SK-N-SH treated with all-trans-retinoic acid at 6 μM for 48 hours (cell line): ENCODE results near the gene ELFN2.

Source experiments
- ATAC-seq: fragments of 200-7000 bp; cut with Tn5 transposase; 3 replicates; pipeline ENCODE4 v1.9.1; 2020; ENCODE audit warnings: mild to moderate bottlenecking, moderate library complexity
- BACH2 ChIP-seq: fragments of 250-450 bp; sonication (Bioruptor Pico); IDR thresholded peaks from 2 replicates; pipeline ENCODE4 v1.9.0; 2021; ENCODE audit warnings: mild to moderate bottlenecking, borderline replicate concordance
- CSDC2 ChIP-seq: fragments of 250-450 bp; sonication (Bioruptor Pico); IDR thresholded peaks from 2 replicates; pipeline ENCODE4 v1.5.0; 2020; ENCODE audit warnings: mild to moderate bottlenecking, moderate library complexity
- GLIS3 ChIP-seq: fragments of 250-450 bp; sonication (Bioruptor Pico); IDR thresholded peaks from 2 replicates; pipeline ENCODE4 v1.5.0; 2020; ENCODE audit warnings: mild to moderate bottlenecking, moderate library complexity
- ISL1 ChIP-seq: fragments of 250-450 bp; sonication (Bioruptor Pico); IDR thresholded peaks from 2 replicates; pipeline ENCODE4 v2.1.2; 2022; ENCODE audit warnings: mild to moderate bottlenecking, moderate library complexity
- OSR1 ChIP-seq: fragments of 250-450 bp; sonication (Bioruptor Pico); IDR thresholded peaks from 2 replicates; pipeline ENCODE4 v1.8.0; 2022; ENCODE audit warnings: moderate library complexity, mild to moderate bottlenecking, inconsistent platforms
- POU6F1 ChIP-seq: fragments of 250-450 bp; sonication (Bioruptor Pico); IDR thresholded peaks from 2 replicates; pipeline ENCODE4 v1.8.0; 2021; ENCODE audit warnings: low read depth, mild to moderate bottlenecking, moderate library complexity, borderline replicate concordance
- RARB ChIP-seq: fragments of 250-450 bp; sonication (Bioruptor Pico); IDR thresholded peaks from 2 replicates; pipeline ENCODE4 v1.8.0; 2021; ENCODE audit warnings: mild to moderate bottlenecking, moderate library complexity
- SNAI2 ChIP-seq: fragments of 250-450 bp; sonication (Bioruptor Pico); IDR thresholded peaks from 2 replicates; pipeline ENCODE4 v1.5.0; 2020; ENCODE audit warnings: mild to moderate bottlenecking, moderate library complexity
- TCF4 ChIP-seq: fragments of 250-450 bp; sonication (Bioruptor Pico); IDR thresholded peaks from 2 replicates; pipeline ENCODE4 v1.8.0; 2021; ENCODE audit warnings: mild to moderate bottlenecking, moderate library complexity, borderline replicate concordance
- TOX ChIP-seq: fragments of 250-450 bp; sonication (Bioruptor Pico); IDR thresholded peaks from 2 replicates; pipeline ENCODE4 v1.8.0; 2021; ENCODE audit warnings: mild to moderate bottlenecking, moderate library complexity, borderline replicate concordance
- TSHZ2 ChIP-seq: fragments of 250-450 bp; sonication (Bioruptor Pico); IDR thresholded peaks from 2 replicates; pipeline ENCODE4 v1.5.0; 2020; ENCODE audit warnings: mild to moderate bottlenecking, moderate library complexity
- ZFP3 ChIP-seq: fragments of 250-450 bp; sonication (Bioruptor Pico); IDR thresholded peaks from 2 replicates; pipeline ENCODE4 v1.5.0; 2020; ENCODE audit warnings: mild to moderate bottlenecking, moderate library complexity
- ZFP30 ChIP-seq: fragments of 450-650 bp; formaldehyde crosslinking; IDR thresholded peaks from 2 replicates; pipeline ENCODE4 v1.5.0; 2022; ENCODE audit warnings: mild to moderate bottlenecking, moderate library complexity
- ZNF565 ChIP-seq: fragments of 450-650 bp; formaldehyde crosslinking; conservative IDR thresholded peaks from 2 replicates; pipeline ENCODE4 v1.5.0; 2020; ENCODE audit warnings: low read depth, mild to moderate bottlenecking, moderate library complexity
- ZNF70 ChIP-seq: fragments of 450-650 bp; formaldehyde crosslinking; IDR thresholded peaks from 2 replicates; pipeline ENCODE4 v1.5.0; 2020; ENCODE audit warnings: mild to moderate bottlenecking, moderate library complexity
- ZNF8 ChIP-seq: fragments of 450-650 bp; formaldehyde crosslinking; IDR thresholded peaks from 2 replicates; pipeline ENCODE4 v1.5.0; 2020; ENCODE audit warnings: mild to moderate bottlenecking, moderate library complexity
- TF ChIP-seq, protein P1 (sequence below): fragments of 250-450 bp; sonication (Bioruptor Pico); IDR thresholded peaks from 2 replicates; pipeline ENCODE4 v1.8.0; 2020; ENCODE audit warnings: mild to moderate bottlenecking, moderate library complexity, borderline replicate concordance
- TF ChIP-seq, protein P2 (sequence below): fragments of 250-450 bp; sonication (Bioruptor Pico); IDR thresholded peaks from 2 replicates; pipeline ENCODE4 v1.5.1; 2020; ENCODE audit warnings: low read depth, mild to moderate bottlenecking, moderate library complexity

ELFN2 gene

GRCh38 chr22:37354670-37355069 is 72.6 kb downstream of the ELFN2 start:
- no peak for ATAC-seq
- TF ChIP-seq ZNF70 (CRISPR knock-in tag), result no peak
- no peak for TF ChIP-seq ZNF8 (CRISPR knock-in tag)
- no peak for TF ChIP-seq OSR1
- no peak for TF ChIP-seq ISL1
- no peak for TF ChIP-seq TSHZ2 (CRISPR knock-in tag)
- TF ChIP-seq RARB (CRISPR knock-in tag), result no peak
- TF ChIP-seq POU6F1 (CRISPR knock-in tag), result no peak
- no peak for TF ChIP-seq TOX
- TF ChIP-seq, protein P1, sequence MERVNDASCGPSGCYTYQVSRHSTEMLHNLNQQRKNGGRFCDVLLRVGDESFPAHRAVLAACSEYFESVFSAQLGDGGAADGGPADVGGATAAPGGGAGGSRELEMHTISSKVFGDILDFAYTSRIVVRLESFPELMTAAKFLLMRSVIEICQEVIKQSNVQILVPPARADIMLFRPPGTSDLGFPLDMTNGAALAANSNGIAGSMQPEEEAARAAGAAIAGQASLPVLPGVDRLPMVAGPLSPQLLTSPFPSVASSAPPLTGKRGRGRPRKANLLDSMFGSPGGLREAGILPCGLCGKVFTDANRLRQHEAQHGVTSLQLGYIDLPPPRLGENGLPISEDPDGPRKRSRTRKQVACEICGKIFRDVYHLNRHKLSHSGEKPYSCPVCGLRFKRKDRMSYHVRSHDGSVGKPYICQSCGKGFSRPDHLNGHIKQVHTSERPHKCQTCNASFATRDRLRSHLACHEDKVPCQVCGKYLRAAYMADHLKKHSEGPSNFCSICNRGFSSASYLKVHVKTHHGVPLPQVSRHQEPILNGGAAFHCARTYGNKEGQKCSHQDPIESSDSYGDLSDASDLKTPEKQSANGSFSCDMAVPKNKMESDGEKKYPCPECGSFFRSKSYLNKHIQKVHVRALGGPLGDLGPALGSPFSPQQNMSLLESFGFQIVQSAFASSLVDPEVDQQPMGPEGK (CRISPR knock-in tag), result no peak
- no peak for TF ChIP-seq GLIS3 (CRISPR knock-in tag)
- TF ChIP-seq ZFP3 (CRISPR knock-in tag), result no peak

DNA sequence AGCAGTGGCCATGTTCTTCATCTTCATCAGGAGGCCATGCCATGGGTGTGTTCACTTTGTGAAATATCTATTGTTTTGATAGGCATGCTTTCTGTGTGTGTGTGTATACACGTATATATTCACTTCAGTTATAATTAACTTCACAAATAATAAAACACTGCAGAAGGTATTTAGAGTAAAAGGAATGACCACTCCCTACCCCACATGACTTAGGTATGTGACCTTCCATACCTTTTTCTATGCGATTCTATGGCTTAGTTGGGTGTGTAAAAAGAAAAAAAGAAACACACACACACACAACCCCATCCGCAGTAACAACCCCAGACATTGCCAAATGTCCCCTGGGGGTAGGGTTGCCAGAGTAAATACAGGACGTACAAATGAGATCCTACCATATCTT is 73.0 kb downstream of the ELFN2 start:
- TF ChIP-seq POU6F1 (CRISPR knock-in tag) (no peak), TSHZ2 (CRISPR knock-in tag) (no peak), TOX (no peak), ZNF70 (CRISPR knock-in tag) (no peak)
- TF ChIP-seq, protein P1 (CRISPR knock-in tag), result no peak
- no peak for ATAC-seq

DNA sequence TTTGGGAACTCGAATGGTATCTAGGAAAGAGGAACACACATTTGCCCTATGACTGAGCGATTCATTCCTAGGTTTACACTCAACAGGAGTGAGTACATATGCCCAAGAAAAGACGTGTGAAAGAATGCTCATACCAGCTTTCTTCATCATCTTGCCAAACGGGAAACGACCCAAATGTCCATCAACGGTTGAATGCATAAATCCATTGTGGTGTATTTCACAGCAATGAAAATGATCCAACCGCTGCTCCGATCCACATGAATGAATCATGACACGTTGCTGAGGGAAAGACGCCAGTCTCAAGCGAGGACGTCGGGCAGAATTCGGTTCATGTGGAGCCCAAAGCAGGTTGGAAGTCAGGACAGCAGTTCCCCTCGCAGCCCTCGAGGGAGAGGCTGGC is 73.4 kb downstream of the ELFN2 start:
- TF ChIP-seq ISL1, result no peak
- TF ChIP-seq TCF4 (CRISPR knock-in tag), result no peak
- TF ChIP-seq ZNF70 (CRISPR knock-in tag), result no peak
- no peak for TF ChIP-seq ZNF565 (CRISPR knock-in tag)
- TF ChIP-seq, protein P2, sequence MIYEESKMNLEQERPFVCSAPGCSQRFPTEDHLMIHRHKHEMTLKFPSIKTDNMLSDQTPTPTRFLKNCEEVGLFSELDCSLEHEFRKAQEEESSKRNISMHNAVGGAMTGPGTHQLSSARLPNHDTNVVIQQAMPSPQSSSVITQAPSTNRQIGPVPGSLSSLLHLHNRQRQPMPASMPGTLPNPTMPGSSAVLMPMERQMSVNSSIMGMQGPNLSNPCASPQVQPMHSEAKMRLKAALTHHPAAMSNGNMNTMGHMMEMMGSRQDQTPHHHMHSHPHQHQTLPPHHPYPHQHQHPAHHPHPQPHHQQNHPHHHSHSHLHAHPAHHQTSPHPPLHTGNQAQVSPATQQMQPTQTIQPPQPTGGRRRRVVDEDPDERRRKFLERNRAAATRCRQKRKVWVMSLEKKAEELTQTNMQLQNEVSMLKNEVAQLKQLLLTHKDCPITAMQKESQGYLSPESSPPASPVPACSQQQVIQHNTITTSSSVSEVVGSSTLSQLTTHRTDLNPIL, result no peak
- TF ChIP-seq TOX, result no peak
- TF ChIP-seq CSDC2 (CRISPR knock-in tag), result no peak
- TF ChIP-seq OSR1, result no peak
- TF ChIP-seq SNAI2, result no peak
- no peak for TF ChIP-seq ZFP3 (CRISPR knock-in tag)
- TF ChIP-seq RARB (CRISPR knock-in tag), result no peak
- TF ChIP-seq POU6F1 (CRISPR knock-in tag), result no peak
- TF ChIP-seq BACH2 (CRISPR knock-in tag), result no peak
- no peak for TF ChIP-seq GLIS3 (CRISPR knock-in tag)
- TF ChIP-seq ZFP30 (CRISPR knock-in tag), result no peak
- no peak for ATAC-seq
